Neuronal stem cell (in vitro differentiated cells): Measurements from ENCODE around the gene CLEC16A.
"Not testable (repeated sequence)": the region's sequence is repeated elsewhere in the genome, so short reads cannot be mapped to it uniquely, and the experiment has no call there.

ENCODE experiments used
- DNase-seq: peaks from one replicate; pipeline ENCODE4 v3.0.0-alpha.2; 2013; ENCODE audit warnings: low spot score
- H2AFZ ChIP-seq: one replicate; pipeline ENCODE4 v1.6.1; 2013; ENCODE audit warnings: mild to moderate bottlenecking, low read length, inconsistent platforms
- H2AK5ac ChIP-seq: 2 replicates; pipeline ENCODE4 v1.6.1; 2013; ENCODE audit warnings: low read depth, mild to moderate bottlenecking, inconsistent platforms, low read length, moderate library complexity, mixed read lengths
- H2BK120ac ChIP-seq: 2 replicates; pipeline ENCODE4 v1.6.1; 2013; ENCODE audit warnings: low read depth, mild to moderate bottlenecking, inconsistent platforms, low read length, moderate library complexity, mixed read lengths
- H2BK12ac ChIP-seq: one replicate; pipeline ENCODE4 v1.6.1; 2013; ENCODE audit warnings: low read length, inconsistent platforms
- H2BK15ac ChIP-seq: 2 replicates; pipeline ENCODE4 v1.6.1; 2013; ENCODE audit warnings: mild to moderate bottlenecking, low read length, inconsistent platforms, mixed read lengths
- H2BK5ac ChIP-seq: one replicate; pipeline ENCODE4 v1.6.1; 2013; ENCODE audit warnings: inconsistent platforms, mild to moderate bottlenecking, low read length, moderate library complexity
- H3K14ac ChIP-seq: one replicate; pipeline ENCODE4 v1.6.1; 2013; ENCODE audit warnings: low read length, inconsistent platforms
- H3K18ac ChIP-seq: 2 replicates; pipeline ENCODE4 v1.6.1; 2013; ENCODE audit warnings: low read length, inconsistent platforms
- H3K23ac ChIP-seq: 2 replicates; pipeline ENCODE4 v1.6.1; 2013; ENCODE audit warnings: low read depth, mild to moderate bottlenecking, mixed read lengths, low read length, inconsistent platforms; ENCODE audit not compliant: poor library complexity
- H3K27ac ChIP-seq: replicated peaks from 3 replicates; pipeline ENCODE4 v1.5.1; 2013; ENCODE audit warnings: low read length, inconsistent platforms
- H3K27me3 ChIP-seq, 3 experiments: 2 replicates each; pipeline ENCODE4 v1.6.1; 2013; ENCODE audit warnings: low read length in 3 of 3, mild to moderate bottlenecking in 2 of 3, inconsistent platforms in 1 of 3, low read depth in 1 of 3, mixed read lengths in 1 of 3, moderate library complexity in 1 of 3; ENCODE audit not compliant: control insufficient read depth in 3 of 3, insufficient read depth in 3 of 3
- H3K36me3 ChIP-seq, 2 donors: replicated peaks in 1 of 2; 2 replicates each; pipeline ENCODE4 v1.6.1; 2013; ENCODE audit warnings: low read length in 2 of 2; ENCODE audit not compliant: control insufficient read depth in 2 of 2, insufficient read depth in 2 of 2
- H3K4ac ChIP-seq: 2 replicates; pipeline ENCODE4 v1.6.1; 2013; ENCODE audit warnings: inconsistent platforms, mild to moderate bottlenecking, low read length, moderate library complexity
- H3K4me1 ChIP-seq, 2 donors: 1 replicate in 1 of 2; 2 replicates in 1 of 2; pipeline ENCODE4 v1.6.1; 2013; ENCODE audit warnings: low read length in 2 of 2, low read depth in 1 of 2; ENCODE audit not compliant: control insufficient read depth in 2 of 2, insufficient read depth in 1 of 2
- H3K4me2 ChIP-seq: one replicate; pipeline ENCODE4 v1.6.1; 2013; ENCODE audit warnings: mild to moderate bottlenecking, low read length, inconsistent platforms; ENCODE audit not compliant: insufficient read depth, poor library complexity, severe bottlenecking
- H3K4me3 ChIP-seq, 2 donors: 2 replicates each; pipeline ENCODE4 v1.5.1; 2013; ENCODE audit warnings: low read length in 2 of 2, mild to moderate bottlenecking in 2 of 2, inconsistent platforms in 1 of 2, moderate library complexity in 1 of 2
- H3K79me1 ChIP-seq: one replicate; pipeline ENCODE4 v1.6.1; 2013; ENCODE audit warnings: low read depth, mild to moderate bottlenecking, inconsistent platforms, low read length, moderate library complexity
- H3K9ac ChIP-seq: one replicate; pipeline ENCODE4 v1.6.1; 2013; ENCODE audit warnings: mild to moderate bottlenecking, low read depth, low read length, inconsistent platforms; ENCODE audit not compliant: poor library complexity
- H3K9me3 ChIP-seq, 2 donors: replicated peaks in 1 of 2; 2 replicates each; pipeline versions ENCODE3 to v1.6.1; 2013; ENCODE audit warnings: low read length in 2 of 2, mild to moderate bottlenecking in 2 of 2, inconsistent platforms in 1 of 2, low read depth in 1 of 2, mixed read lengths in 1 of 2, moderate library complexity in 1 of 2; ENCODE audit not compliant: control insufficient read depth in 2 of 2, insufficient read depth in 1 of 2
- H4K8ac ChIP-seq: one replicate; pipeline ENCODE4 v1.6.1; 2013; ENCODE audit warnings: low read depth, mild to moderate bottlenecking, inconsistent platforms, low read length, moderate library complexity
- H4K91ac ChIP-seq: one replicate; pipeline ENCODE4 v1.6.1; 2013; ENCODE audit warnings: low read length, low read depth, mild to moderate bottlenecking, inconsistent platforms; ENCODE audit not compliant: poor library complexity
- WGBS, 2 donors: extraction: QIAGEN DNeasy Blood & Tissue Kit; methylation state at CpG; one replicate each; pipeline ENCODE4 v1.1.7; 2013; ENCODE audit warnings: missing lambda C conversion rate in 2 of 2, mixed read lengths in 1 of 2; ENCODE audit not compliant: insufficient read length in 2 of 2, insufficient replicate concordance in 1 of 2; ENCODE audit errors: extremely low coverage in 2 of 2; 5-methylcytosine and 5-hydroxymethylcytosine counted together

The CLEC16A gene

DNA sequence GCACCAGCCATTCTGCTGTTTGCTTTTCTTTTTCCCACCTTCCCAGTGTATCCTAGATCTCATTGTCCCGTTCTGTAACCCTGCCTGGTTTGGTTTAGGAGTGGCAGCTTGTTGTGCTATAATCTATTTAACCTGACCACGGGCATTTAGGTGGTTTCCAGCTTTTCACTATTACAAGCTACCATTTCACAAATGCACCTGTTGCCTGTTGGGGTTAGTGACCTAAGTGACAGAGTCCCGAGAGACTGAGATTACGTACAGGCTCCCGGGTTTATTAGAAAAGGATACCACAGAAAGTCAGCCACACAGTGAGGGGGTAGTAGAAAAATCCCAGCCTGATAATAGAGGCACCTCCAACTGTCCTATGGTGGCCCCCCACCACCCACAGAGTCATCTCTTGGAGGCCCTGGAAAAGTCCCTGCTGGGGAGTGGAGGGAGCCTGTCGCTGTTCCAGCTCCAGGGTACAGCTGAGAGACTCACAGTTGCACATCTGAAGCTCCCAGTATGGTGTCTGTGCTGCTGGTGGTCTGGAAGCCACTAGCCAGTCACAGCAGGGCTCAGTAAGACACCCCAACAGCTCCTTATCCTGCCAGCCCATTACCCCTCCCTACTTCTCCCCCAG, 21.2 kb downstream of the CLEC16A start:
- peaks cover 5 to 49% of the 10 kb centered on the region in 2 donors for H3K36me3 ChIP-seq
- no CpG with 5 or more reads among the region's 6 CpGs for WGBS, 2 donors
- no peak overlapping the region for H3K9ac ChIP-seq
- no peak overlapping the region for H3K18ac ChIP-seq
- H3K79me1 ChIP-seq = no peaks in the 10 kb centered on the region
- H3K4ac ChIP-seq = no peak overlapping the region
- H2AK5ac ChIP-seq = no peak overlapping the region
- H2BK5ac ChIP-seq = no peak overlapping the region
- H3K4me1 ChIP-seq = peaks cover 2% of the 10 kb centered on the region in 2 donors
- H3K4me3 ChIP-seq = no peak overlapping the region
- no peak overlapping the region for H3K23ac ChIP-seq
- no peak overlapping the region for H4K91ac ChIP-seq
- H3K27ac ChIP-seq = no peak overlapping the region
- DNase-seq = no peak
- H2BK12ac ChIP-seq = no peak overlapping the region
- no peak overlapping the region for H4K8ac ChIP-seq
- peaks cover 0 to 2% of the 10 kb centered on the region in 2 donors for H3K9me3 ChIP-seq
- no peak overlapping the region for H2AFZ ChIP-seq
- H2BK120ac ChIP-seq = no peak overlapping the region
- H2BK15ac ChIP-seq = no peak overlapping the region
- H3K4me2 ChIP-seq = no peak overlapping the region
- no peak overlapping the region for H3K14ac ChIP-seq
- no peaks in the 10 kb centered on the region for H3K27me3 ChIP-seq

DNA sequence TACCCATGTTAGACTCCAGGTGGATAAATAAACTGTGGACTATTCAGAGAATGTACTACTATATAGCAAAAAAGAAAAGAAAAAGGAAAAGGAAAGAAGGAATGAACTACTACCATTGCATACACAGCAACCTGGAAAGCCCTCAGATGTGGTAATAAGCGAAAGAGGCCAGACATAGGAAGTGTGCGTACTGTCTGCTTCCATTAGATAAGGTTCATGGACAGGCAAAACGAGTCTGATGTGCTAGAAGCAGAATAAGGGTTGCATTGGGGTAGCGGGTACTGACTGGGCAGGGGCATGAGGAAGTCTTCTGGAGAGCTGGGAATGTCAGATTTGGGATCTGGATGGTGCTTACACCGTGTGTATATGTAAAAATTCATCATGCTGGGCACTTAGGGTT, 21.8 kb downstream of the CLEC16A start:
- Histone ChIP-seq H3K4ac (no peak overlapping the region), H3K14ac (no peak overlapping the region), H4K8ac (no peak overlapping the region), H4K91ac (no peak overlapping the region), H3K27me3 (no peaks in the 10 kb centered on the region), H3K27ac (no peak overlapping the region), H3K18ac (no peak overlapping the region), H2BK5ac (no peak overlapping the region), H2AFZ (no peak overlapping the region), H2BK15ac (no peak overlapping the region), H3K9me3 (peaks cover 0 to 2% of the 10 kb centered on the region in 2 donors), H3K23ac (no peak overlapping the region), H3K9ac (no peak overlapping the region), H3K4me3 (no peak overlapping the region), H3K4me2 (no peak overlapping the region), H2BK12ac (no peak overlapping the region), H3K4me1 (peaks cover 2% of the 10 kb centered on the region in 2 donors), H2AK5ac (no peak overlapping the region), H2BK120ac (no peak overlapping the region), H3K36me3 (peaks cover 5 to 53% of the 10 kb centered on the region in 2 donors), H3K79me1 (no peaks in the 10 kb centered on the region)
- DNase-seq = no peak
- WGBS, 2 donors = no CpG with 5 or more reads among the region's 5 CpGs

GRCh38 chr16:10966559-10966958, 22.2 kb downstream of the CLEC16A start:
- not testable (repeated sequence) for H3K4ac ChIP-seq, H2BK5ac ChIP-seq, H2BK12ac ChIP-seq, H3K79me1 ChIP-seq, H3K9me3 ChIP-seq, H3K23ac ChIP-seq, H3K27me3 ChIP-seq, H3K14ac ChIP-seq, H3K4me2 ChIP-seq, H3K27ac ChIP-seq, H2BK120ac ChIP-seq, H2AK5ac ChIP-seq, H2BK15ac ChIP-seq, H3K9ac ChIP-seq, H3K4me1 ChIP-seq, DNase-seq, H3K4me3 ChIP-seq, H4K91ac ChIP-seq, H3K18ac ChIP-seq, H4K8ac ChIP-seq, H2AFZ ChIP-seq
- no CpG with 5 or more reads among the region's 4 CpGs for WGBS, 2 donors
- H3K36me3 ChIP-seq = peaks cover 5 to 56% of the 10 kb centered on the region in 2 donors

DNA sequence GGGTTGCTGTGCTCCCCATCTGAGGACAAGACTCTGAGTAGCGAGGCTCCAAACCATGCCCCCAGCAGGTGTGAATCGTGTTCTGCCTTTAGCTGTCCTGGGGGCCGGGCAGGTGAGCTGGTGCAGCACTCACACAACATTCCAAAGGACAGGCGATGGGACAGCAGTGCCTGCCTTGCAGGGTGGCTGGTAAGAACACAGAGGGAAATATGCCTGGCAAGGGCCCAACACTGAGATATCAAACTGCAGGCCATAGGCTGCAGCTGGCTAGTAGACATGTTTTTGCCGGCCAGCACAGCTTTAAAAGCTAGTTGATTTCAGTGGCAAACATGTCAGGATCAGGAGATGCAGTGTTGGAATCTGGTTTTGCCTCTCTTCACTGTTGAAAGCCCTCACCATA, 23.6 kb downstream of the CLEC16A start:
- Histone ChIP-seq H3K27me3 (no peaks in the 10 kb centered on the region), H2AFZ (no peak overlapping the region)

More for the DNA sequence above, 23.6 kb downstream of the CLEC16A start:
- no peak overlapping the region for H3K14ac ChIP-seq
- H3K18ac ChIP-seq = no peak overlapping the region
- no peak overlapping the region for H2BK5ac ChIP-seq
- no peak overlapping the region for H2BK12ac ChIP-seq
- no peak overlapping the region for H3K4me3 ChIP-seq
- no peak overlapping the region for H4K91ac ChIP-seq
- WGBS, 2 donors = no CpG with 5 or more reads among the region's 5 CpGs
- H3K4ac ChIP-seq = no peak overlapping the region
- peak overlapping the region; percentile 9 for H3K9ac ChIP-seq
- no peak overlapping the region for H3K27ac ChIP-seq
- no peak for DNase-seq
- H3K79me1 ChIP-seq = no peaks in the 10 kb centered on the region
- no peak overlapping the region for H2BK15ac ChIP-seq
- peak overlapping the region; percentile 6 for H2AK5ac ChIP-seq
- peaks cover 3 to 54% of the 10 kb centered on the region in 2 donors for H3K36me3 ChIP-seq
- H3K9me3 ChIP-seq = no peaks in the 10 kb centered on the region
- H3K4me2 ChIP-seq = no peak overlapping the region
- H3K23ac ChIP-seq = peak overlapping the region; percentile 3
- H4K8ac ChIP-seq = no peak overlapping the region
- H2BK120ac ChIP-seq = no peak overlapping the region
- peaks cover 4 to 11% of the 10 kb centered on the region in 2 donors for H3K4me1 ChIP-seq
